ENCODE data around the gene SRD5A1. TPM values are rescaled to one million over a fixed set of nuclear protein-coding genes. Genes with fewer than 3 reads are reported as not detected.

SRD5A1 gene, protein sequence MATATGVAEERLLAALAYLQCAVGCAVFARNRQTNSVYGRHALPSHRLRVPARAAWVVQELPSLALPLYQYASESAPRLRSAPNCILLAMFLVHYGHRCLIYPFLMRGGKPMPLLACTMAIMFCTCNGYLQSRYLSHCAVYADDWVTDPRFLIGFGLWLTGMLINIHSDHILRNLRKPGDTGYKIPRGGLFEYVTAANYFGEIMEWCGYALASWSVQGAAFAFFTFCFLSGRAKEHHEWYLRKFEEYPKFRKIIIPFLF
- total RNA-seq (2014; rRNA removed; shearing (Covaris generic)) (16.7 and 31.6 TPM in 2 replicates), total RNA-seq (2022) (31.9 and 32.5 TPM in 2 replicates), Bru-seq, nascent RNA (percentile 67 among the genes with signal in this experiment), BruChase-seq, experiment 1, labeled RNA remaining after a 6-hour chase (percentile 67 among the genes with signal in this experiment), BruChase-seq, experiment 2, labeled RNA remaining after a 2-hour chase (percentile 71 among the genes with signal in this experiment)
- long read RNA-seq, full-length matches to known transcripts = 30 of 50 reads
- long read RNA-seq, partial matches to known transcripts = 4 of 50 reads
- long read RNA-seq, other reads (novel, unspliced or antisense) = 16 of 50 reads

DNA sequence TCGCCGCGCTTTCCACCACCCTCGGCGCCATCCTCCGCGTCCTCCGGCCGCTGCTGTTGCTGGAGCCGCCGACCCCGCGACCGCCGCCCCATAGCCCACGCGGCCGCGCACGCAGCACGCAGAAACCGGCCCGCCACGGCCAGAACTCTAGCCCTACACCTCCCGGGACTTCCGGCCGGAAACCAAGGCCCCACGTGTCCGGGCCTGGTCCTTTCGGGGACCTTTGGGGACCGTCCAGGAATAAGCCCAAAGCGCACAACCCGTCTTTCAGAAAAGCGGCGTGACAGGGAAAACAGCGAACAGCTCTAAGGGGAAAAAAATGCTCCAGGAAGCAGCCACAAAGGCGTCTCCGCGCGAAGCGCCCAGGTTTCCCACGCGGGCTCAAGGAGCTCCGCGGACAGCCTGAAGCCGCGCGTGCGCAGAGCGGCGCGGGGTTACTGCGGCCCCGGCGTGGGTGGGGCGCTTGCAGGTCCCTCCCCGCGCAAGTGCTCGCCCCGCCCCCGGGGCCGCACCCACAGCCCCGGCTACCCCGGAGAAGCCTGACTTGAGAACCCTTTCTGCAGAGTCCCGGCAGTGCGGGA is at the start of gene SRD5A1, which contains the start of gene NSUN2:
TSS of gene SRD5A1 (plus strand) at position 553 of the 581 bp plus-strand sequence. CDS start 137 bp downstream, outside the sequence.
TSS of gene NSUN2 (minus strand) at position 157 of the 581 bp plus-strand sequence. CDS start at position 92, 65 bp downstream.
- H3K9me3 ChIP-seq (ENCODE audit: low read length) = no peaks in the 10 kb centered on the region
- no TSS peak for BruUV-seq (replicated peaks)
- ChIA-PET CTCF (ENCODE audit: unreplicated experiment) (interaction anchor here (1.5 kb wide), 1 partner anchor 95 kb away, joined by 7 read pairs; no protein-coding TSS in a partner anchor), POLR2A (interaction anchor here (1.0 to 2.8 kb wide), 8 partner anchors 15 to 95 kb away, joined by 3 to 20 read pairs (median 8); partner anchors contain the start of gene TENT4A)
- DNase-seq (ENCODE audit: low spot score) = peak; percentile 94
- peaks cover 28% of the 10 kb centered on the region; the same call in 1 of the 2 replicates for H4K20me1 ChIP-seq (ENCODE audit: insufficient read depth, low read length)
- H3K36me3 ChIP-seq (ENCODE audit: insufficient read depth, low read length) = peaks cover 45% of the 10 kb centered on the region
- peak within 1 kb of the TSS; percentile 43 for H3K27ac ChIP-seq (ENCODE audit: low read depth, low read length, poor library complexity, severe bottlenecking)
- H3K9me2 ChIP-seq (ENCODE audit: insufficient read depth, low read length) = no peaks in the 10 kb centered on the region
- peaks cover 19% of the 10 kb centered on the region for H3K4me1 ChIP-seq (ENCODE audit: insufficient read depth, low read length, poor library complexity, severe bottlenecking)
- H3K4me2 ChIP-seq (ENCODE audit: low read length) = peak within 1 kb of the TSS; percentile 96
- intact Hi-C loops (cut with micrococcal nuclease; ENCODE audit: unreplicated experiment) = loop anchor here (1.0 to 10.0 kb wide), 6 partner anchors 19 to 878 kb away; partner anchors contain the start of gene TENT4A
- peaks cover 60% of the 10 kb centered on the region for H3K79me2 ChIP-seq (ENCODE audit: insufficient read depth, low read depth, low read length)
- peak within 1 kb of the TSS; percentile 73; the same call in 1 of the 2 replicates for H2AFZ ChIP-seq (ENCODE audit: low read length)
- peak within 1 kb of the TSS; percentile 97 for H3K4me3 ChIP-seq (ENCODE audit: low read depth, low read length, poor library complexity, severe bottlenecking)
- no peak for TF ChIP-seq EZH2phosphoT487 (IDR thresholded peaks at IDR 0.05; ENCODE audit: borderline replicate concordance, low read depth, low read length)
- TF ChIP-seq, protein P1, sequence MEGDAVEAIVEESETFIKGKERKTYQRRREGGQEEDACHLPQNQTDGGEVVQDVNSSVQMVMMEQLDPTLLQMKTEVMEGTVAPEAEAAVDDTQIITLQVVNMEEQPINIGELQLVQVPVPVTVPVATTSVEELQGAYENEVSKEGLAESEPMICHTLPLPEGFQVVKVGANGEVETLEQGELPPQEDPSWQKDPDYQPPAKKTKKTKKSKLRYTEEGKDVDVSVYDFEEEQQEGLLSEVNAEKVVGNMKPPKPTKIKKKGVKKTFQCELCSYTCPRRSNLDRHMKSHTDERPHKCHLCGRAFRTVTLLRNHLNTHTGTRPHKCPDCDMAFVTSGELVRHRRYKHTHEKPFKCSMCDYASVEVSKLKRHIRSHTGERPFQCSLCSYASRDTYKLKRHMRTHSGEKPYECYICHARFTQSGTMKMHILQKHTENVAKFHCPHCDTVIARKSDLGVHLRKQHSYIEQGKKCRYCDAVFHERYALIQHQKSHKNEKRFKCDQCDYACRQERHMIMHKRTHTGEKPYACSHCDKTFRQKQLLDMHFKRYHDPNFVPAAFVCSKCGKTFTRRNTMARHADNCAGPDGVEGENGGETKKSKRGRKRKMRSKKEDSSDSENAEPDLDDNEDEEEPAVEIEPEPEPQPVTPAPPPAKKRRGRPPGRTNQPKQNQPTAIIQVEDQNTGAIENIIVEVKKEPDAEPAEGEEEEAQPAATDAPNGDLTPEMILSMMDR (conservative IDR thresholded peaks at IDR 0.05; ENCODE audit: low read length) = no peak

DNA sequence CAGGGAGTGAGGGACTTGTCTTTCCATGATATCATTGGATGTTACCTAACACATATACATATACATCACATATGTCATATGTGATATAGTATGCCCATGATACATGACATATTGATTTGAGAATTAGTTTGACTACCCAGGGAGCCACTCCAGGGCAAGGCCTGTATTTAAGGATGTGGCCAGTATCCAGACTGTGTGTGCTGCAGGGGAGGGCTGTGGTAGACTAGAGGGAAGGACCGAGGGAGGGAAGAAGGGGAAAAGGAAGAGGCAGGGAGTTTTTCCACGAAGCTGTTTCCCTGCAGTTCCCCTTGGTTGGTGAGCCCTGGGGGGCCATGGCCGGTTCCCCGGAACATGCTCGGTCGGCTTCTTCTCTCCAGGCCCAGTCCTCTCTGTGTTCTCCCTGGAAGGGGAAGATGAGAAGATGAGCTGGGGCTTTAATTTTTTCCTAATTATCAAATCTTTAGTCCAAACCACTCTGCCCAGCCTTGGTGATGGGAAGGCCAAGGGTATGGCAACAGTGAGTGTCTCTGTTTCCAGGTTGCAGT is 49.1 kb upstream of the SRD5A1 start:
- CTCF ChIA-PET (ENCODE audit: unreplicated experiment) = interaction anchor here (0.7 kb wide), 1 partner anchor 212 kb away, joined by 3 read pairs; no protein-coding TSS in a partner anchor

More for the DNA sequence above, 49.1 kb upstream of the SRD5A1 start:
- Histone ChIP-seq H3K4me1 (ENCODE audit: insufficient read depth, low read length, poor library complexity, severe bottlenecking) (no peaks in the 10 kb centered on the region), H3K27ac (ENCODE audit: low read depth, low read length, poor library complexity, severe bottlenecking) (no peak overlapping the region), H4K20me1 (ENCODE audit: insufficient read depth, low read length) (no peaks in the 10 kb centered on the region), H3K9me2 (ENCODE audit: insufficient read depth, low read length) (no peaks in the 10 kb centered on the region), H3K4me3 (ENCODE audit: low read depth, low read length, poor library complexity, severe bottlenecking) (no peak overlapping the region), H3K79me2 (ENCODE audit: insufficient read depth, low read depth, low read length) (no peaks in the 10 kb centered on the region), H3K36me3 (ENCODE audit: insufficient read depth, low read length) (no peaks in the 10 kb centered on the region), H3K4me2 (ENCODE audit: low read length) (no peak overlapping the region), H2AFZ (ENCODE audit: low read length) (no peak overlapping the region), H3K9me3 (ENCODE audit: low read length) (no peaks in the 10 kb centered on the region)
- DNase-seq (ENCODE audit: low spot score) = no peak
- POLR2A ChIA-PET = no interaction called here
- TF ChIP-seq, protein P1 (conservative IDR thresholded peaks at IDR 0.05; ENCODE audit: low read length) = no peak
- TF ChIP-seq EZH2phosphoT487 (IDR thresholded peaks at IDR 0.05; ENCODE audit: borderline replicate concordance, low read depth, low read length) = no peak
- no TSS peak for BruUV-seq (replicated peaks)
- intact Hi-C loops (cut with micrococcal nuclease; ENCODE audit: unreplicated experiment) = no loop called here

Measured in OCI-LY7 (cell line).